ENCODE results near the gene HERPUD1. TPM values are rescaled to one million over a fixed set of nuclear protein-coding genes. Genes with fewer than 3 reads are reported as not detected.
A peak's percentile ranks its signal among the peaks of the same experiment; 100 is the strongest.

HERPUD1 gene
- total RNA-seq, 2 experiments from 2014 or later = 142 to 150 TPM

DNA sequence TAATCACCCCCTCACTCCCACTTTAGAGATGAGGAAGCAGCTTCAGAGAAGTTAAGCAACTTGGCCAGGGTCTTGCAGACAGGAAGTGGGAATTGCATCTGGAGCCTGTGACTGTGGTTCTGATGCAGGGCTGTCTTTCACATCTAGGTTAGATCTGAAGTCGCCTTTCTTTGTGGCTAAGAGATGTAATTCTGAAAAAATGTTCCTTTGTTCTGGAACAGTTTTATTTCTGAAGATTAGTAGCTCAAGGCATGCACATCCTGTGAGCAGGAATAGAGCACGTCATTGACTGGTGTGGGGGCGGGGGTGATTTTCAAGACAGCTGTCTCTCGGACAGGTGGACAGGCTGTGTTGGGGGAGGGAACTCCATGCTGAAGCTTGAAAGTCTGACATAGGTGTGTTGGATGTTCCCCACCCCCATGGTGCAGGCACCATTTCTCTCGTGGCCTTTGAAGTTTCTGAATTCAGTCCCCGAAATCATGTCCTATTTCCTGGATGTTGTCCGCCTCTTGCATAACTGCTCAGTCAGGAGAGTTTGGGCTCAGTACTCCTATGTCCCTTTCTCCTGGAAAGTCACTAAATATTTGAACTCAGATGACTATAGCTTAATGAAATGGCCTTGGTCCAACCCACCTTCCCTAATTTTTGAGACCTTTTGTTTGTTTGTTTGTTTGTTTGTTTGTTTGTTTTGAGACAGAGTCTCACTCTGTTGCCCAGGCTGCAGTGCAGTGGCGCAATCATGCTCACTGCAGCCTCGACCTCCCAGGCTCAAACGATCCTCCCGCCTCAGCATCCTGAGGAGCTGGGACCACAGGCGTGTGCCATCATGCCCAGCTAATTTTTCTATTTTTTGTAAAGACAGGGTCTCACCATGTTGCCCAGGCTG is 21.0 kb upstream of the HERPUD1 start:
- Mint-ChIP-seq H3K4me1 (ENCODE audit: low read depth) (peaks cover 27% of the 10 kb centered on the region), H3K36me3 (ENCODE audit: low read depth) (no peaks in the 10 kb centered on the region), H3K27me3 (no peaks in the 10 kb centered on the region), H3K27ac (no peak overlapping the region), H3K9me3 (no peaks in the 10 kb centered on the region), H3K4me3 (no peak overlapping the region)
- POLR2A ChIA-PET = interaction anchor here (0.7 to 4.4 kb wide), 3 partner anchors 11 to 28 kb away, joined by 3 to 33 read pairs (median 10); partner anchors contain the start of gene HERPUD1
- DNase-seq (peak; percentile 37), ATAC-seq (peak; percentile 38)
- TF ChIP-seq, protein P1, sequence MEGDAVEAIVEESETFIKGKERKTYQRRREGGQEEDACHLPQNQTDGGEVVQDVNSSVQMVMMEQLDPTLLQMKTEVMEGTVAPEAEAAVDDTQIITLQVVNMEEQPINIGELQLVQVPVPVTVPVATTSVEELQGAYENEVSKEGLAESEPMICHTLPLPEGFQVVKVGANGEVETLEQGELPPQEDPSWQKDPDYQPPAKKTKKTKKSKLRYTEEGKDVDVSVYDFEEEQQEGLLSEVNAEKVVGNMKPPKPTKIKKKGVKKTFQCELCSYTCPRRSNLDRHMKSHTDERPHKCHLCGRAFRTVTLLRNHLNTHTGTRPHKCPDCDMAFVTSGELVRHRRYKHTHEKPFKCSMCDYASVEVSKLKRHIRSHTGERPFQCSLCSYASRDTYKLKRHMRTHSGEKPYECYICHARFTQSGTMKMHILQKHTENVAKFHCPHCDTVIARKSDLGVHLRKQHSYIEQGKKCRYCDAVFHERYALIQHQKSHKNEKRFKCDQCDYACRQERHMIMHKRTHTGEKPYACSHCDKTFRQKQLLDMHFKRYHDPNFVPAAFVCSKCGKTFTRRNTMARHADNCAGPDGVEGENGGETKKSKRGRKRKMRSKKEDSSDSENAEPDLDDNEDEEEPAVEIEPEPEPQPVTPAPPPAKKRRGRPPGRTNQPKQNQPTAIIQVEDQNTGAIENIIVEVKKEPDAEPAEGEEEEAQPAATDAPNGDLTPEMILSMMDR (IDR thresholded peaks at IDR 0.05) = no peak
- intact Hi-C loops (cut with micrococcal nuclease) = no loop called here
- CTCF ChIA-PET = interaction anchor here (1.2 to 2.7 kb wide), 4 partner anchors 10 to 173 kb away, joined by 3 to 14 read pairs (median 4); no protein-coding TSS in a partner anchor

DNA sequence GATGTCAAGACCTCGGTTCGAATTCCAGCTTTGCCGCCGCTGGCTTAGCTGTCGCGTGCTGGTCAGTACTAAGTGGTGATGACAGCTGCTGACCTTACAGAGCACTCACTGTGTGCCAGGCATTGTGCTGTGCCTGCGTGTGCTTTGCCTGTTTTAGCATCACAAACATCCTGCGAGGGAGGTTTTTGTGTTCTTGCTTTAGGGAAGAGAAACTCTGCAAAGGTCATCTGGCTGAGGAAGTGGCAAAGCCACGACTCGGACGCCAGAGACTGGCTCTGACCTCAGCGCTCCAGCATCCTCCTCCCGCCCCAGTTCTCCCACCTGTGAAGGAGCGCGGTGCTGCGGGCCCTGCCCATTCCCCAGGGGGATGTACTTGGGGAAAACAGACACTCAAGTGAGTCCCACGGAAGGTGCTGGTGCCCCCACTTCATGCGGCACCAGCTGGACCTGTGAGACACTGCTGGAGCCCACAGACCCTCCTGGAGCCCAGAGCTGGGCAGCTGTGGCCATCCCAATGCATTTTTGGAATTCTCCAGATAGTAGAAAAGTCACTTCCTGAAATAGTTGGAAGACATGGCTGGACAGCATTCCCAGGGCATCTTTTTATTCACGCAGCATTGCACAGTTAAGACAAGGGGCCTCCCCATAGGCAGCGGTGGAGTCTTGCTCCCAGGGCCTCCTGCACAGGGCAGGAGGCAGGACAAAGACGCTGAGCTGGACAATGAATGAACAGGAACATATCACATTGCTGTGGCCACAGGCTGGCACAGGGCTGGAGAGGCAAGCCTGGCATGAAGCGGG is 20.0 kb upstream of the HERPUD1 start:
- H3K27ac Mint-ChIP-seq = no peak overlapping the region
- CTCF ChIA-PET = interaction anchor here (1.2 to 2.7 kb wide), 4 partner anchors 9 to 172 kb away, joined by 3 to 14 read pairs (median 4); no protein-coding TSS in a partner anchor

DNA sequence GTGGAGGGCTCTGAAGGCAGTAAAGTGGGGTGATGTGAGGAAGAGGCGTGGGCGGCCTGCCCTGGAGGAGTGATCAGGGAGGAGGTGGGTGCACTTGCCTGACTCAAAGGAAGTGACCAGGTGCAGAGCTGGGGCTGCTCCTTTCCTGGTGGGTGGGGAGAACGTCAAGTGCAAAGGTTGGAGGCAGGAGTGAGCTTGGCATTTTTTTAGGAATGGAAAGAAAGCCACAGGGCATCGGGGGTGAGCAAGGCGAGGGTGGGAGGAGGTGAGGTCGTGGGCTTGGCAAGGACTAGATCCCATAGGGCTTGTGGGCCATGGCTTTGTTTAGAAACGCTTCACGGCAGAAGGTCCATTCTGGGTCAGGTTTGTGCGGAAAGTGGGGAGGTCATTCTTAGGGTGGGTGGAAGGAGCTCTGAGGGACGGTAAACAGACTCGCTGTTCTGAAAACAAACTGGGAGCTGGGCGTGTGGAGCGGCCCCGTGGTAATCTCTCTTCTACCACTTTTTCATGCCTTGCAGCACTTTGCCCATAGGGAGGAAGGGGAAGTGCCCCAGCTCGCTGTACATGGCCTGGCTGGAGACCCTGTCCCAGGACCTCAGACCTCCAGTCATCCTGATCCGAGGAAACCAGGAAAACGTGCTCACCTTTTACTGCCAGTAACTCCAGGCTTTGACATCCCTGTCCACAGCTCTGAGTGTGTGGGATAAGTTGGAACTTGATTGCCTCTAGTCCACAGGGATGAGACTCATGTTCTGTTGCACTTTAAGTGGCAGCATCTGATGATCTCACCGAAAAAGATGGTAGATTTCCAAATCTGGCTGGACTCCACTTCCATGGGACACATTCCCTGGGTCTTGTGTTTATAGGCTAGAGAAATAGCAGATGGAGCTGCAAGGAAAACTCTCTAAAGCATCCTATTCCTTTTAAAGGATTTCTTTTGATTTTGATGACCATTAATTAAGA is 18.9 kb upstream of the HERPUD1 start:
- intact Hi-C loops (cut with micrococcal nuclease) = no loop called here
- Mint-ChIP-seq H3K27me3 (no peaks in the 10 kb centered on the region), H3K27ac (peak overlapping the region; percentile 10), H3K9me3 (no peaks in the 10 kb centered on the region), H3K36me3 (ENCODE audit: low read depth) (no peaks in the 10 kb centered on the region), H3K4me1 (ENCODE audit: low read depth) (peaks cover 41% of the 10 kb centered on the region), H3K4me3 (no peak overlapping the region)
- ATAC-seq (peak; percentile 46), DNase-seq (peak; percentile 46)
- ChIA-PET CTCF (interaction anchor here (1.5 to 2.4 kb wide), 2 partner anchors 46 to 51 kb away, joined by 4 to 5 read pairs; no protein-coding TSS in a partner anchor), POLR2A (interaction anchor here (0.5 to 4.4 kb wide), 5 partner anchors 13 to 624 kb away, joined by 3 to 33 read pairs (median 4); partner anchors contain the start of gene HERPUD1)
- TF ChIP-seq, protein P1 (IDR thresholded peaks at IDR 0.05) = no peak

More for the DNA sequence above, 20.0 kb upstream of the HERPUD1 start:
- DNase-seq (no peak), ATAC-seq (no peak)
- Mint-ChIP-seq H3K36me3 (ENCODE audit: low read depth) (no peaks in the 10 kb centered on the region), H3K4me1 (ENCODE audit: low read depth) (peaks cover 34% of the 10 kb centered on the region), H3K9me3 (no peaks in the 10 kb centered on the region), H3K4me3 (no peak overlapping the region), H3K27me3 (no peaks in the 10 kb centered on the region)
- TF ChIP-seq, protein P1 (IDR thresholded peaks at IDR 0.05) = no peak
- POLR2A ChIA-PET = interaction anchor here (0.8 to 4.4 kb wide), 3 partner anchors 20 to 27 kb away, joined by 5 to 33 read pairs (median 10); partner anchors contain the start of gene HERPUD1
- intact Hi-C loops (cut with micrococcal nuclease) = no loop called here

DNA sequence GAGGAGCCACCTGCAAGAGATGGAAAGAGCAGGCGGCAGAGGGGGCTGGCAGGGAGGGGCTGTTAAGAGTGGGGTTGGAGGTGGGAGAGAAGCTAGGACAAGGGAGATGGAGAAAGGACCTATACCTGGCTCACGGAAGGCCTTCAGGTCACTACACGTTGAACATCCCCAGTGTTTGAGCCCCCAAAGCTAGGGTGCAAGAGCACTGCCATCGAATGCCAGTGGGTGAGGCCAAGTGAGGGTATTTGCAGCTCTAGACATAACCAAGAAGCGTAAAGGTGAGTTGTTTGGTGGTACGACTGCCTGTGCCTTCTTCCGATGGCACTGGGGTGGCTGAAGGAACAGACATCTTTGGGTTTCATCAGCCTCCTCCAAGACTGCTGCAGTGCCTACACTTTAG is 17.0 kb upstream of the HERPUD1 start:
- no peaks in the 10 kb centered on the region for H3K9me3 Mint-ChIP-seq
- ChIA-PET CTCF (interaction anchor here (1.0 to 1.5 kb wide), 2 partner anchors 49 to 54 kb away, joined by 3 to 4 read pairs; no protein-coding TSS in a partner anchor), POLR2A (interaction anchor here (0.8 to 2.8 kb wide), 4 partner anchors 10 to 74 kb away, joined by 3 to 11 read pairs (median 6); partner anchors contain the start of gene NLRC5)
- intact Hi-C loops (cut with micrococcal nuclease) = no loop called here
- ATAC-seq = no peak
- no peaks in the 10 kb centered on the region for H3K36me3 Mint-ChIP-seq (ENCODE audit: low read depth)
- peaks cover 47% of the 10 kb centered on the region for H3K4me1 Mint-ChIP-seq (ENCODE audit: low read depth)
- TF ChIP-seq, protein P1 (IDR thresholded peaks at IDR 0.05) = no peak
- no peak overlapping the region for H3K27ac Mint-ChIP-seq
- no peak for DNase-seq
- H3K4me3 Mint-ChIP-seq = no peak overlapping the region
- H3K27me3 Mint-ChIP-seq = no peaks in the 10 kb centered on the region
